GM21528 (cell line): Measurements from ENCODE around the gene PRKG1.
"Not testable (repeated sequence)": the region's sequence is repeated elsewhere in the genome, so short reads cannot be mapped to it uniquely, and the experiment has no call there.

Experiments
- ATAC-seq: cut with Tn5 transposase; IDR thresholded peaks from one replicate; pipeline ENCODE4 v1.9.1; 2021; ENCODE audit warnings: mild to moderate bottlenecking, moderate library complexity; ENCODE audit not compliant: unreplicated experiment, low FRiP score

Gene PRKG1

GRCh38 chr10:51547941-51548340 is 473.7 kb downstream of the PRKG1 start:
- no peak for ATAC-seq

DNA sequence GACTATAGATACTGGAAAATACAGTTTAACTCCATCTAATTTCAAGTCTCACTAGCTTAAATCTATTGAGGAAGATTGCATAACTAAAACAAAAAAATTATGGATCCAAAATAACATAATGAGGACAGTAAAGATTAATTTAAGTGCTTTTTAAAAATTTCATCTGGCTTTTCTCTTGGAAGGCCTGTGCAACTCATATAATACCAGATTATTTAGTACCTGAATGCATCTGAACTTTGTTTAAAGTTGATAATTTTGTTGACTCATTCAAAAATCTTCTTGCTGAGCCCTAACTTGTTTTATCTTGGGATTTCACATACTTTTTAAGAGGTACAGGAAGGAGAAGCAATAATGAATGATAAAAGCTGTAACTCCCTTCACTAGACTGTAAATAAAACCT is 478.6 kb downstream of the PRKG1 start:
- ATAC-seq, result no peak

- no peak for ATAC-seq
Measured at GRCh38 chr10:51564896-51565510, 490.7 kb downstream of the PRKG1 start.

DNA sequence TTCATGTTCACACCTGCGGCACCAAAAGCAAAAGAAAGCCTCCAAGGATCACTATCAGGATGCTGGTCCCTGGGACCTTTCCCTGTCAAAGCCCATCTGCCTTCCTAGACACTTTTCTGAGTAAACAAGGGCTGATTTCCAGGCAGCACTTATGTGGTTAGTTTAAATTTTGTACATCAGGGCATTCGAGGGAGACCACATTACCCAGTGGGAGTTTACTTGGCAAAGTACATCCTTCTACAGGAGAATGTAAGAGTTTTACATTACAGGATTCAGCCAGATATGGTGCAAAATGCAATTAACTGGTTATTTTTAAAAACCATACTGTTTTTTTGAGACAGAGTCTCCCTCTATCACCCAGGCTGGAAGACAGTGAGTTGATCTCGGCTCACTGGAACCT is 493.0 kb downstream of the PRKG1 start:
- ATAC-seq, result no peak

DNA sequence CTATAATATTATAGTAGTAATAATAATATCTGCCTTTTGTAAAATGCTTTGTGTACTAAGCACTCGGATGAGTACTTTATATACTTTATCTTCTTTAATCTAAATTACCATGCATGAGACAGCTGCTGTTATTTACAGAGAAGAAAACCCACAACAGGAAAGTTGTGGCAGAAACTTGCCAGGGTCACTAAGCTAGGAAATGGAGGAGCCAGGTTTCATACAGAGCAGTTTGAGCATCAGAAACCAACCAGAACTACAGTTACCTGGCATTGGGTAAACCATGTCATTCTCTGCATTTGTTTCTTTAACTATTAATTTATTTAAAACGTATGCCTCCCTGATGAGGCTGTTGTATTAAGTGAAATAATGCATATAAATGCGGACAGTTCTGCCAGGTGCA is 495.2 kb downstream of the PRKG1 start:
- no peak for ATAC-seq

GRCh38 chr10:51574248-51575048 is 500.2 kb downstream of the PRKG1 start:
- no peak for ATAC-seq

GRCh38 chr10:51581196-51581595 is 506.9 kb downstream of the PRKG1 start:
- not testable (repeated sequence) for ATAC-seq

DNA sequence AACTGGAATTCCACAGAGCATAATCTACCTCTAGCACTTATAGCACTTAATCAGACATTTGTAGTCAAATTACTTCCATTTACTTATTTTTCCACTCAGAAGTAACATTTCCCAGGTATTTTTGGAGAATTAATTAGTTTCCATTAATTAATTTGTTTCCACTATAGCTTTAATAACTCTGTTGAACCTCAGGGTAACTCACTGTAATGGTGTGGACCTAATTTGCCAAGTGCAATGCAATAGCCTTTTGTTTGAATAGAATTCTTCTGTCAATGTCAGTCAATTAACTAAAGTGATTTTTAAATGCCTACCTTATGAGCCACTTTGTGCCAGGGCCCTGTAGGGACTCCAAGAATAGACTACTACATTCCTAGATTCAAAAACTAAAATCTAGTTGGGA is 509.7 kb downstream of the PRKG1 start:
- no peak for ATAC-seq

- ATAC-seq, result no peak
Measured at GRCh38 chr10:51585742-51586141, 511.5 kb downstream of the PRKG1 start.

GRCh38 chr10:51588984-51589383 is 514.7 kb downstream of the PRKG1 start:
- no peak for ATAC-seq

GRCh38 chr10:51590818-51591217 is 516.5 kb downstream of the PRKG1 start:
- no peak for ATAC-seq

GRCh38 chr10:51596695-51597094 is 522.4 kb downstream of the PRKG1 start:
- ATAC-seq, result no peak

GRCh38 chr10:51599647-51600046 is 525.4 kb downstream of the PRKG1 start:
- ATAC-seq, result no peak

GRCh38 chr10:51602326-51602725 is 528.0 kb downstream of the PRKG1 start:
- ATAC-seq, result no peak

DNA sequence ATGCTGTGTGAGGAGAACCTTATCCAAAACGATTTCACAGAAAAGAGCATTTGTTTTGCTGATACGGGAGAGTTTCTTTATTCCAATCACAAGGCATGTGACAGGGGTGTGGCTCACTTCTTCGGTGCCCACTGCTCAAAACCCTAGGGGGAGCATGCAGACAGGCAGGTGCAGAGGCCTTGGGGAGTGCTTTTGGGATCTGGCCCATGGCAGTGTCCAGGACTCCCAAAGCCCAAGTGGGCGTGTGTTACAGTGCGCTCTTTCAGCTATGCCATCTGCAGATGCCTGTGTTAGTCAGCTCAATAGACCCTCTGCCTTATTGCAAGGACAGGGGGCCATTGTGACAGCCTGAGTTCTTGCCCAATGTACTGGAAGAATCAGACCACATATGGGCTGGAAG is 530.3 kb downstream of the PRKG1 start:
- ATAC-seq, result no peak

- ATAC-seq, result no peak
Measured at GRCh38 chr10:51606825-51607462, 532.7 kb downstream of the PRKG1 start.

GRCh38 chr10:51607463-51607835 is 533.2 kb downstream of the PRKG1 start:
- no peak for ATAC-seq

- no peak for ATAC-seq
Measured at GRCh38 chr10:51608211-51608610, 533.9 kb downstream of the PRKG1 start.

DNA sequence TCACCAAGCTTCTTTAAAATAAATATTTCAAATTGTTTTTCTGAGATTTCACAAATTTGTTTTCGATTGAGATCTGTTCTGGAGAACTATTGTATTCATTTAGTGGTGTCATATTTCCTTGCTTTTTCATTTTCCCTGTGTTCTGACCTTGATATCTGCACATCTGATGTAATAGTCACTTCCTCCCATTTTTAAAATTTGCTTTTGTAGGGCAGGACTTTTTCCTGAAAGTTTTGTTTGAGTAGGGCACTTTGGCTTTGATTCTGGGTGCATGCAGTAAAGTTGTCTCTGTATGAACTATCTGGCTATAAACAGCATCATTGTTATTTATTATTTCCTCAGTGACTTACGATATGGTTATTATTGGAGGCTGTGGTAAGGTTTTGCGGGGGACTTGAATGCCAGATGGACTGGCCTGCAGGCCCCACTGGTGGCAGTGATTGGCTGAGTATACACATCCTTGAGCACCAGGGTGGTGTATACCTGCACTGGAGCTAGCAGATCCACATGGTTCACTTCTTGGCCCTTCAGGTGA is 541.5 kb downstream of the PRKG1 start:
- ATAC-seq, result no peak

DNA sequence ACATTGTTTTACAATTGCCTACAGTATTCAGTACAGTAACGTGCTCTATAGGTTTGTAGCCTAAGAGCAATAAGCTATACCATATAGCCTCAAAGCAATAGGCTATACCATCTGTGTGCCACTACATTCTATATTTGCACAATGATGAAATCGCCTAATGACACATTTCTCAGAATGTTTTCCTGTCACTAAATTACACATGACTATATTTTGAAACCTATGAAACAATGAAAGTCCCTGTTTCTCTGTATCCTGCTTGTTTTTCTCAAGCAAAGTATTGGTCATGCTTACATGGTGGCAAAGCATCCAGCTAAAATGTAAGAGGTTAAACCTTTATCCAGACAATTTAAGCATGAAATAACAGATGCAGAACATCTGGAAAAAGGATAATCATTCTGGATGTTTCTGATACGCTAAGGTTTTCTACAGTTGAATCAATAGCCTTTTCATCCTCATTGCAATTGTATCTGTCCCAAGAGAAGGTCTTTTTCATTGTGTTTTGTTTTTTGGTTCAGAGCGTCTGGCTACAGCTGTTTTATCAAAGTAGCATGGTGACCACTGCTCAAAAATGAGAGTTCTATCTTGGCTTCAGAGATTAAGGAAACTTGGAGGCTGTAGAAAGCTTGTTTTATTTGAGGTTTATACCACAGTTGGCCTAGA is 543.4 kb downstream of the PRKG1 start:
- no peak for ATAC-seq

DNA sequence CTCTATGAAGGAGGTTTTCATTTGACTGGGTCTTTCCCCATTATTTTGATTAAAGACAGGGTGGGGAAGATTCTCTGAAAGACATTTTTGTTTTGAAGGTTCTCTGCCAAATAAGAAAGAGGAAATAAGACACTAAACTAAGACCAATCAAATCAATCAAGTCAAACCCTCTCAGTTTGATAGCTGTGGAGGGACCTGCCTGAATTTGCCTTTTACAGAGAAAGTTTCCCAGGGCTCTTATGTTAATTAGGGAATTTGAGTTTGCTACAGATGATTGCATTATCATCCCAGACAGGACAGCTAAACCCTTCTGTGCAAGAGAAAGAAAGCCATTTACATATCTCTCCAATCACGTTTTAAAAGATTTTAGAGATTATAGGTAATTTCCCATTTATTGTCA is 545.1 kb downstream of the PRKG1 start:
- ATAC-seq, result no peak
